WTC11 (cell line): ENCODE data around the gene GGT6.

Source experiments
- CREB1 ChIP-seq: sonication (generic); formaldehyde crosslinking; IDR thresholded peaks from 2 replicates; pipeline ENCODE4 v1.8.0; 2023; ENCODE audit warnings: mild to moderate bottlenecking, missing genetic modification reagents
- CTCF ChIP-seq: fragments of 200-600 bp; IDR thresholded peaks from 2 replicates; pipeline ENCODE4 v1.8.0; 2022; ENCODE audit warnings: antibody characterized with exemption
- E2F4 ChIP-seq: sonication (generic); formaldehyde crosslinking; IDR thresholded peaks from 2 replicates; pipeline ENCODE4 v1.8.1; 2022; ENCODE audit warnings: low read depth, mild to moderate bottlenecking, moderate library complexity, missing genetic modification reagents, borderline replicate concordance
- ESRRA ChIP-seq: sonication (generic); formaldehyde crosslinking; IDR thresholded peaks from 2 replicates; pipeline ENCODE4 v1.8.1; 2022; ENCODE audit warnings: mild to moderate bottlenecking, missing genetic modification reagents, borderline replicate concordance
- JUN ChIP-seq: sonication (generic); formaldehyde crosslinking; IDR thresholded peaks from 2 replicates; pipeline ENCODE4 v1.8.0; 2023; ENCODE audit warnings: mild to moderate bottlenecking, missing genetic modification reagents
- NR2C2 ChIP-seq: sonication (generic); formaldehyde crosslinking; IDR thresholded peaks from 2 replicates; pipeline ENCODE4 v1.8.0; 2022; ENCODE audit warnings: mild to moderate bottlenecking, missing genetic modification reagents
- SP1 ChIP-seq: sonication (generic); formaldehyde crosslinking; conservative IDR thresholded peaks from 2 replicates; pipeline ENCODE4 v1.8.1; 2022; ENCODE audit warnings: missing genetic modification reagents
- ZBTB21 ChIP-seq: sonication (generic); formaldehyde crosslinking; IDR thresholded peaks from 2 replicates; pipeline ENCODE4 v1.8.1; 2023; ENCODE audit warnings: mild to moderate bottlenecking, missing genetic modification reagents, borderline replicate concordance

- TF ChIP-seq SP1 (no peak), ZBTB21 (CRISPR knock-in tag) (no peak), CREB1 (no peak), CTCF (no peak), NR2C2 (CRISPR knock-in tag) (no peak), E2F4 (CRISPR knock-in tag) (no peak), ESRRA (CRISPR knock-in tag) (no peak), JUN (CRISPR knock-in tag) (no peak)
Observed at GRCh38 chr17:4548061-4548461, 12.3 kb downstream of the GGT6 start.
